Liver (tissue), 9 donors: ENCODE measurements around the gene SPECC1. TPM values are rescaled to one million over a fixed set of nuclear protein-coding genes. Genes with fewer than 3 reads are reported as not detected.

ENCODE experiments used
- DNase-seq: peaks from one replicate; pipeline ENCODE4 v3.0.0-alpha.2; 2017; ENCODE audit warnings: low spot score
- H3K27ac ChIP-seq, 2 donors: one replicate each; pipeline ENCODE4 v1.7.0; 2013; ENCODE audit warnings: inconsistent platforms in 2 of 2, low read length in 2 of 2, control low read depth in 1 of 2, low read depth in 1 of 2, mild to moderate bottlenecking in 1 of 2
- H3K27me3 ChIP-seq, 4 donors: one replicate each; pipeline versions ENCODE4 v1.6.1 to v1.7.0; 2013; ENCODE audit warnings: low read length in 3 of 4, inconsistent platforms in 1 of 4, mild to moderate bottlenecking in 1 of 4, moderate library complexity in 1 of 4; ENCODE audit not compliant: control insufficient read depth in 4 of 4, insufficient read depth in 4 of 4
- H3K36me3 ChIP-seq, 4 donors: one replicate each; pipeline versions ENCODE4 v1.6.1 to v1.7.0; 2013; ENCODE audit warnings: low read length in 3 of 4, mild to moderate bottlenecking in 3 of 4, low read depth in 1 of 4, moderate library complexity in 1 of 4; ENCODE audit not compliant: control insufficient read depth in 4 of 4, insufficient read depth in 3 of 4
- H3K4me1 ChIP-seq, 4 donors: one replicate each; pipeline versions ENCODE4 v1.6.1 to v1.7.0; 2013; ENCODE audit warnings: low read length in 3 of 4, mild to moderate bottlenecking in 3 of 4, moderate library complexity in 1 of 4; ENCODE audit not compliant: control insufficient read depth in 4 of 4, insufficient read depth in 4 of 4
- H3K4me3 ChIP-seq, 3 donors: one replicate each; pipeline versions ENCODE4 v1.6.1 to v1.7.0; 2013; ENCODE audit warnings: low read length in 3 of 3, control low read depth in 1 of 3, low read depth in 1 of 3, mild to moderate bottlenecking in 1 of 3
- H3K9ac ChIP-seq, 2 donors: one replicate each; pipeline ENCODE4 v1.7.0; 2013; ENCODE audit warnings: low read length in 2 of 2, mild to moderate bottlenecking in 2 of 2, moderate library complexity in 2 of 2, control low read depth in 1 of 2, low read depth in 1 of 2
- H3K9me3 ChIP-seq, 4 donors: one replicate each; pipeline versions ENCODE4 v1.6.1 to v1.7.0; 2013; ENCODE audit warnings: low read length in 3 of 4; ENCODE audit not compliant: control insufficient read depth in 4 of 4
- CTCF ChIP-seq: fragments of 150-350 bp; IDR thresholded peaks from 2 replicates; pipeline ENCODE4 v1.5.1; 2017; ENCODE audit warnings: improper control_type of control experiment, low read depth, low read length; ENCODE audit not compliant: missing input control
- EGR1 ChIP-seq, 2 donors: IDR thresholded peaks; 2 replicates each; pipeline ENCODE4 v1.6.1; 2016 to 2018; ENCODE audit warnings: antibody characterized with exemption in 2 of 2, low read depth in 2 of 2
- FOXA1 ChIP-seq: IDR thresholded peaks from 2 replicates; pipeline ENCODE4 v1.6.1; 2016; ENCODE audit warnings: antibody characterized with exemption
- FOXA2 ChIP-seq: IDR thresholded peaks from 2 replicates; pipeline ENCODE4 v1.6.1; 2016; ENCODE audit warnings: antibody characterized with exemption
- GABPA ChIP-seq, 2 donors: IDR thresholded peaks in 1 of 2; conservative IDR thresholded peaks in 1 of 2; 2 replicates each; pipeline ENCODE4 v1.6.1; 2016; ENCODE audit warnings: antibody characterized with exemption in 2 of 2, mild to moderate bottlenecking in 1 of 2, moderate library complexity in 1 of 2
- HNF4G ChIP-seq: IDR thresholded peaks from 2 replicates; pipeline ENCODE4 v1.6.1; 2016; ENCODE audit warnings: antibody characterized with exemption
- JUND ChIP-seq, 2 donors: IDR thresholded peaks; 2 replicates each; pipeline ENCODE4 v1.6.1; 2016; ENCODE audit warnings: antibody characterized with exemption in 2 of 2
- MAX ChIP-seq: IDR thresholded peaks from 2 replicates; pipeline ENCODE4 v1.6.1; 2016; ENCODE audit warnings: antibody characterized with exemption
- NR2F2 ChIP-seq: IDR thresholded peaks from 2 replicates; pipeline ENCODE4 v1.6.1; 2016; ENCODE audit warnings: antibody characterized with exemption
- RAD21 ChIP-seq, 2 donors: IDR thresholded peaks; 2 replicates each; pipeline ENCODE4 v1.6.1; 2016; ENCODE audit warnings: antibody characterized with exemption in 2 of 2, mild to moderate bottlenecking in 2 of 2
- RXRA ChIP-seq, 2 donors: IDR thresholded peaks; 2 replicates each; pipeline ENCODE4 v1.6.1; 2017 to 2018; ENCODE audit warnings: antibody characterized with exemption in 2 of 2, mild to moderate bottlenecking in 1 of 2
- SP1 ChIP-seq: IDR thresholded peaks from 2 replicates; pipeline ENCODE4 v1.6.1; 2018; ENCODE audit warnings: antibody characterized with exemption, mild to moderate bottlenecking
- TAF1 ChIP-seq: conservative IDR thresholded peaks from 2 replicates; pipeline ENCODE4 v1.6.1; 2016; ENCODE audit warnings: antibody characterized with exemption, mild to moderate bottlenecking
- YY1 ChIP-seq: IDR thresholded peaks from 2 replicates; pipeline ENCODE4 v1.6.1; 2016; ENCODE audit warnings: antibody characterized with exemption, mild to moderate bottlenecking
- ZBTB33 ChIP-seq: IDR thresholded peaks from 2 replicates; pipeline ENCODE4 v1.6.1; 2016; ENCODE audit warnings: antibody characterized with exemption
- WGBS: extraction: QIAGEN DNeasy Blood & Tissue Kit; methylation state at CpG from one replicate; pipeline ENCODE4 v1.1.7; 2013; 5-methylcytosine and 5-hydroxymethylcytosine counted together
- polyA plus RNA-seq, 2 donors: library from polyadenylated mRNA; stranded (reverse) in 1 of 2; unstranded in 1 of 2; fragments of 200-250 nt in 1 of 2; fragments of >200 nt in 1 of 2; fragmentation: Nextera tagmentation in 1 of 2; extraction: Ambion mirVana in 1 of 2; gene quantifications; one replicate each; pipeline versions ENCODE4 v1.2.1 to v1.2.3, GENCODE V29; 2013 to 2015
- total RNA-seq, 2 donors: library from RNA; depleted of rRNA; stranded (reverse); fragments of >200 nt; gene quantifications; one replicate each; pipeline ENCODE4 v1.2.3, GENCODE V29; 2014
- TF ChIP-seq, protein P1 (sequence below): IDR thresholded peaks from 2 replicates; pipeline ENCODE4 v1.6.1; 2016; ENCODE audit warnings: antibody characterized with exemption, mild to moderate bottlenecking
- TF ChIP-seq, protein P2 (sequence below): IDR thresholded peaks from 2 replicates; pipeline ENCODE4 v1.6.1; 2016; ENCODE audit warnings: antibody characterized with exemption
- donor health status: healthy.
- donor health status: healthy.
- donor health status: healthy.
- donor health status: healthy.
- donor health status: healthy.

The SPECC1 gene
- total and polyA plus RNA-seq, 4 donors, result 0.36 to 70.3 (median 1.8) TPM

DNA sequence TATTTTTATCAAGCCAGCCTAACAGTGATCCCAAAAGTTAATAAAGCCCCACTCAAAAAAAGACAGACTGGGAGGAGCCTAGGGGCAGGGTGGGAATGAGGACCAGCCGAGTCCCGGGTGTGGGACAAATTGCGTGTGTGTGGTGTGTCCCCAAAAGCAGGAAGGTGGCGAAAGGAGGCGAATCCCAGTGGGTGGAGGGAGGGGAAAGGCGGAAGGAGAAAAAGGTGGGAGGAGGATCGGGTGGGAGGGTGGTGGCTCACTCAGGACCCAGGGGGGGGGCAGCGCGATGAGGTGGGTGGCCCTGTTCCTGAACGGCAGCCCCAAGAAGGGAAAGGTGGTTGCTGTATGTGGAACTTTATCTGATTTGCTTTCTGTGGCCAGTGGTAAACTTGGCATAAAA lies 102.4 kb downstream of the SPECC1 start (continued):
- no peak for TF ChIP-seq MAX
- no peak for TF ChIP-seq JUND (IDR thresholded peaks at IDR 0.05)
- no peak for TF ChIP-seq FOXA2
- no peak for TF ChIP-seq YY1

DNA sequence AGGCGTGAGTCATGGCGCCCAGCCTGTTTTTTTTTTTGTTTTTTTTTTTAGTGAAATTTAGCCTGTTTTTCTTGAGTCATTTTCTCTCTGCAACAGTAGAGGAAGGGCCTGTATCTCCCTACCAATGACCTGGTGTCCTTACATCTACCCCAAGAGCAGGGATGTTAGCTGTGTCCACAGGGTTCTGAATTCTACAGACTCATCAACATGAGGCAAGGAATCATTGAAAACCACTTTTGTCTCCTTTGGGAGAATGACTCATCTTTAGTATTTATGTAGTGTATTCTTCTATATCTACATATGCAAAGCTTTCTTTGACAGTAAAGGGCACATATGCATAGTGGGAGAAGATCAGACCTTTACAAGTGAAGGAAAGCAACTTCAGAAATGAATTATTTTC lies 105.3 kb downstream of the SPECC1 start:
- H3K27me3 ChIP-seq, result peaks cover 0 to 2% (median 0%) of the 10 kb centered on the region in 4 donors
- no peak overlapping the region for H3K9ac ChIP-seq
- no peak overlapping the region for H3K4me3 ChIP-seq
- no peak for DNase-seq
- TF ChIP-seq, protein P1, sequence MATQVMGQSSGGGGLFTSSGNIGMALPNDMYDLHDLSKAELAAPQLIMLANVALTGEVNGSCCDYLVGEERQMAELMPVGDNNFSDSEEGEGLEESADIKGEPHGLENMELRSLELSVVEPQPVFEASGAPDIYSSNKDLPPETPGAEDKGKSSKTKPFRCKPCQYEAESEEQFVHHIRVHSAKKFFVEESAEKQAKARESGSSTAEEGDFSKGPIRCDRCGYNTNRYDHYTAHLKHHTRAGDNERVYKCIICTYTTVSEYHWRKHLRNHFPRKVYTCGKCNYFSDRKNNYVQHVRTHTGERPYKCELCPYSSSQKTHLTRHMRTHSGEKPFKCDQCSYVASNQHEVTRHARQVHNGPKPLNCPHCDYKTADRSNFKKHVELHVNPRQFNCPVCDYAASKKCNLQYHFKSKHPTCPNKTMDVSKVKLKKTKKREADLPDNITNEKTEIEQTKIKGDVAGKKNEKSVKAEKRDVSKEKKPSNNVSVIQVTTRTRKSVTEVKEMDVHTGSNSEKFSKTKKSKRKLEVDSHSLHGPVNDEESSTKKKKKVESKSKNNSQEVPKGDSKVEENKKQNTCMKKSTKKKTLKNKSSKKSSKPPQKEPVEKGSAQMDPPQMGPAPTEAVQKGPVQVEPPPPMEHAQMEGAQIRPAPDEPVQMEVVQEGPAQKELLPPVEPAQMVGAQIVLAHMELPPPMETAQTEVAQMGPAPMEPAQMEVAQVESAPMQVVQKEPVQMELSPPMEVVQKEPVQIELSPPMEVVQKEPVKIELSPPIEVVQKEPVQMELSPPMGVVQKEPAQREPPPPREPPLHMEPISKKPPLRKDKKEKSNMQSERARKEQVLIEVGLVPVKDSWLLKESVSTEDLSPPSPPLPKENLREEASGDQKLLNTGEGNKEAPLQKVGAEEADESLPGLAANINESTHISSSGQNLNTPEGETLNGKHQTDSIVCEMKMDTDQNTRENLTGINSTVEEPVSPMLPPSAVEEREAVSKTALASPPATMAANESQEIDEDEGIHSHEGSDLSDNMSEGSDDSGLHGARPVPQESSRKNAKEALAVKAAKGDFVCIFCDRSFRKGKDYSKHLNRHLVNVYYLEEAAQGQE, result no peak
- no peak for TF ChIP-seq YY1
- TF ChIP-seq, protein P2, sequence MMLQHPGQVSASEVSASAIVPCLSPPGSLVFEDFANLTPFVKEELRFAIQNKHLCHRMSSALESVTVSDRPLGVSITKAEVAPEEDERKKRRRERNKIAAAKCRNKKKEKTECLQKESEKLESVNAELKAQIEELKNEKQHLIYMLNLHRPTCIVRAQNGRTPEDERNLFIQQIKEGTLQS, result no peak
- TF ChIP-seq HNF4G, result no peak
- no peak for TF ChIP-seq TAF1
- TF ChIP-seq MAX, result no peak
- no peak for TF ChIP-seq RXRA (IDR thresholded peaks at IDR 0.05)
- no peak for TF ChIP-seq NR2F2
- TF ChIP-seq CTCF, result no peak
- TF ChIP-seq RAD21 (IDR thresholded peaks at IDR 0.05), result no peak
- no peak for TF ChIP-seq FOXA2
- TF ChIP-seq SP1, result no peak
- no peak for TF ChIP-seq EGR1 (IDR thresholded peaks at IDR 0.05; ENCODE audit: low read depth in 2 of 2)
- TF ChIP-seq GABPA (IDR thresholded peaks at IDR 0.05 in 1 of 2, conservative IDR thresholded peaks at IDR 0.05 in 1 of 2), result no peak
- no peaks in the 10 kb centered on the region for H3K36me3 ChIP-seq
- H3K27ac ChIP-seq, result no peak overlapping the region
- no peaks in the 10 kb centered on the region for H3K9me3 ChIP-seq
- H3K4me1 ChIP-seq, result no peaks in the 10 kb centered on the region
- WGBS, result 86% methylated on average over 2 of the region's 2 CpGs

DNA sequence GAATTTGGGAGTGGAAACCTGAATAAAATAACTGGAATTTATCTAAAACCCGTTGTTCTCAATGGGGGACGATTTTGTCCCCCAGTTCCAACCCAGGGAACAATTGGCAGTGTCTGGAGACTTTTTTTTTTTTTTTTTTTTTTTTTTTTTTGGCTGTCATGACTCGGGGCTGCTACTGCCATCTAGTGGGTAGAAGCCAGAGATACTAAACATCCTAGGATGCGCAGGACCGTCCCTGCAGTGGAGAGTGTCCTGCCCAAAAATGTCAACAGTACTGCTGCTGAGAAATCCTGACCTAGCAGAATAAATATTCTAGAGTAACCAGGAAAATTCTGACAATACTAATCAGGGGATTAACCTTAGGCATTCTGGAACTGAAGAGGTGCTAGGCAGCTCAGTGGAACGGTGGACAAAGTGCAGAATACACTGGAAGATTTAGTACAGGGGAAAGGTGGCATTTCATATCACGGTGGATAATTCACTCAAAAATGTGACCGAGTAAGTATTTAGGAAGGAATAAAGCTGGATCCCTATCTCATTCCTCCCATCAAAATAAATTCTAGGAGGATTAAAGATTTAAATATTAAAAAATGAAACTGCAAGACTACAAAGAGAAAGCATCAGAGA lies 107.6 kb downstream of the SPECC1 start:
- no peaks in the 10 kb centered on the region for H3K4me1 ChIP-seq
- H3K36me3 ChIP-seq, result no peaks in the 10 kb centered on the region
- DNase-seq, result no peak
- TF ChIP-seq ZBTB33, result no peak
- TF ChIP-seq RAD21 (IDR thresholded peaks at IDR 0.05), result peak; percentile 75 to 80
- TF ChIP-seq NR2F2, result no peak
- peak; percentile 65 for TF ChIP-seq CTCF
- no peak for TF ChIP-seq TAF1
- no peak for TF ChIP-seq MAX
- TF ChIP-seq FOXA1, result no peak
- 24% methylated on average over 8 of the region's 8 CpGs for WGBS
- H3K9me3 ChIP-seq, result no peaks in the 10 kb centered on the region
- H3K27ac ChIP-seq, result no peak overlapping the region
- no peaks in the 10 kb centered on the region for H3K27me3 ChIP-seq
- no peak overlapping the region for H3K9ac ChIP-seq
- H3K4me3 ChIP-seq, result no peak overlapping the region
